HG02588 (cell line): Measurements from ENCODE around the gene SLC24A3.

Experiments used
- ATAC-seq: cut with Tn5 transposase; IDR thresholded peaks from one replicate; pipeline ENCODE4 v1.9.1; 2021; ENCODE audit warnings: mild to moderate bottlenecking, moderate library complexity; ENCODE audit not compliant: unreplicated experiment

The SLC24A3 gene

GRCh38 chr20:19269737-19270340 lies 57.4 kb downstream of the SLC24A3 start:
- no peak for ATAC-seq

- no peak for ATAC-seq
Measured at GRCh38 chr20:19271879-19272651, 59.6 kb downstream of the SLC24A3 start.

- no peak for ATAC-seq
Measured at GRCh38 chr20:19272976-19273654, 60.7 kb downstream of the SLC24A3 start.

- ATAC-seq = no peak
Measured at GRCh38 chr20:19274001-19274400, 61.6 kb downstream of the SLC24A3 start.

- no peak for ATAC-seq
Measured at GRCh38 chr20:19274412-19275015, 62.1 kb downstream of the SLC24A3 start.

- ATAC-seq = no peak
Measured at GRCh38 chr20:19275038-19275629, 62.7 kb downstream of the SLC24A3 start.

GRCh38 chr20:19275630-19276071 lies 63.2 kb downstream of the SLC24A3 start:
- no peak for ATAC-seq

- ATAC-seq = no peak
Measured at GRCh38 chr20:19277381-19277780, 64.9 kb downstream of the SLC24A3 start.

GRCh38 chr20:19283490-19284025 lies 71.1 kb downstream of the SLC24A3 start:
- no peak for ATAC-seq

GRCh38 chr20:19284400-19285178 lies 72.1 kb downstream of the SLC24A3 start:
- ATAC-seq = no peak

GRCh38 chr20:19285436-19285835 lies 73.0 kb downstream of the SLC24A3 start:
- ATAC-seq = no peak

- ATAC-seq = no peak
Measured at GRCh38 chr20:19288061-19288460, 75.6 kb downstream of the SLC24A3 start.

GRCh38 chr20:19288636-19289035 lies 76.2 kb downstream of the SLC24A3 start:
- ATAC-seq = no peak

- ATAC-seq = no peak
Measured at GRCh38 chr20:19289451-19289850, 77.0 kb downstream of the SLC24A3 start.

GRCh38 chr20:19291024-19291817 lies 78.8 kb downstream of the SLC24A3 start:
- ATAC-seq = no peak

GRCh38 chr20:19291818-19292132 lies 79.3 kb downstream of the SLC24A3 start:
- no peak for ATAC-seq

GRCh38 chr20:19292254-19292653 lies 79.8 kb downstream of the SLC24A3 start:
- no peak for ATAC-seq

- no peak for ATAC-seq
Measured at GRCh38 chr20:19295076-19295475, 82.6 kb downstream of the SLC24A3 start.

GRCh38 chr20:19298652-19299051 lies 86.2 kb downstream of the SLC24A3 start:
- ATAC-seq = no peak
